Activated CD8-positive, alpha-beta T cell treated with anti-CD3 and anti-CD28 coated beads, Interleukin-2, amount 10 ng/mL, durations not matched to agents 7 days and 5 days (primary cell): ENCODE results near the gene NEUROG1. TPM values are rescaled to one million over a fixed set of nuclear protein-coding genes. Genes with fewer than 3 reads are reported as not detected.
A peak's percentile ranks its signal among the peaks of the same experiment; 100 is the strongest.

Experiments used
- ATAC-seq: fragments of 150-1000 bp; cut with Tn5 transposase; one replicate; pipeline ENCODE4 v1.10.0; 2021; ENCODE audit warnings: moderate library complexity
- CTCF ChIA-PET: fragments of 350-600 bp; sonication (Branson Sonifier 250); formaldehyde crosslinking; loops from one replicate; lab custom pipeline; 2021; ENCODE audit warnings: antibody characterized with exemption; lab: Charles Lee
- POLR2A ChIA-PET: fragments of 350-600 bp; sonication (Branson Sonifier 250); formaldehyde crosslinking; loops from one replicate; lab custom pipeline; 2021; ENCODE audit warnings: antibody characterized with exemption; lab: Charles Lee
- DNase-seq: peaks from one replicate; pipeline ENCODE4 v3.0.0-alpha.2; 2020
- H3K27ac Mint-ChIP-seq: one replicate; pipeline ENCODE4 v1.8.0; 2021; ENCODE audit warnings: mild to moderate bottlenecking, mixed read lengths
- H3K27me3 Mint-ChIP-seq: one replicate; pipeline ENCODE4 v1.8.0; 2021; ENCODE audit warnings: low read depth, mixed read lengths
- H3K36me3 Mint-ChIP-seq: one replicate; pipeline ENCODE4 v1.8.0; 2021; ENCODE audit warnings: low read depth, mixed read lengths
- H3K4me1 Mint-ChIP-seq: one replicate; pipeline ENCODE4 v1.8.0; 2021; ENCODE audit warnings: low read depth, mixed read lengths
- H3K4me3 Mint-ChIP-seq: one replicate; pipeline ENCODE4 v1.8.0; 2021; ENCODE audit warnings: mild to moderate bottlenecking, mixed read lengths
- H3K9me3 Mint-ChIP-seq: one replicate; pipeline ENCODE4 v1.8.0; 2022; ENCODE audit warnings: mixed read lengths; ENCODE audit not compliant: insufficient read depth
- total RNA-seq, 2 experiments: library from RNA; stranded (reverse); gene quantifications; one replicate each; pipeline ENCODE4 v1.2.3, GENCODE V29; 2021

Gene NEUROG1
- total RNA-seq, 2 experiments from 2014 or later: not detected

DNA sequence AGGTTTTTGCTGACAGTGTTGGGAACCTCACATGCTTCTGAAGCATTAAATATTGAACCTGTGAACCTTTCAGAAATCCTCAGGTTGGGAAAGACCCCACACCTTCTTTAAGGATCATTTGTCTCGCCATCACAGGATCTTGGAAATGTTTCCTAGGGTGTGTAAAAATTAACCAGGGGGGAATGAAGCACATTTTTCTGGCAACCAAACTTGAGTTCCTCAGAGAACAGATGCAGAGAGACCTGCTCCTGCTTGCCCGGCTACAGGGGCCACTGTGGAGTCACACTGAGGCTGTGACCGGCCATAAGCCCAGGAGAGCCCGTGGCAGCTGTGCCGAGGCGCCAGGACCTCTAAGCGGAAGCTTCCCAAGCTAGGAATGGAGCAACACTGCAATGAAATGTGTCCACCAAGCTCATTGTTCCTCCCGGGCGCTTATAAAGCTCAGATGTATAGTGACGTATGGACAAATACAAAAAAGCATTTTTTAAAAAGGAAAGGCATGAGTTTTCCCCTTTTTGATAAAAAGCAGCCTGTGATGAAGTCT, 35.4 kb upstream of the NEUROG1 start:
- POLR2A ChIA-PET: no interaction called here
- H3K4me1 Mint-ChIP-seq: peaks cover 3% of the 10 kb centered on the region
- ATAC-seq: no peak
- no peaks in the 10 kb centered on the region for H3K9me3 Mint-ChIP-seq
- no peaks in the 10 kb centered on the region for H3K36me3 Mint-ChIP-seq
- no peak overlapping the region for H3K27ac Mint-ChIP-seq
- H3K4me3 Mint-ChIP-seq: no peak overlapping the region
- CTCF ChIA-PET: interaction anchor here (0.6 to 3.4 kb wide), 2 partner anchors 10 to 108 kb away, joined by 3 to 20 read pairs; no protein-coding TSS in a partner anchor
- H3K27me3 Mint-ChIP-seq: peaks cover 13% of the 10 kb centered on the region
- DNase-seq: no peak

DNA sequence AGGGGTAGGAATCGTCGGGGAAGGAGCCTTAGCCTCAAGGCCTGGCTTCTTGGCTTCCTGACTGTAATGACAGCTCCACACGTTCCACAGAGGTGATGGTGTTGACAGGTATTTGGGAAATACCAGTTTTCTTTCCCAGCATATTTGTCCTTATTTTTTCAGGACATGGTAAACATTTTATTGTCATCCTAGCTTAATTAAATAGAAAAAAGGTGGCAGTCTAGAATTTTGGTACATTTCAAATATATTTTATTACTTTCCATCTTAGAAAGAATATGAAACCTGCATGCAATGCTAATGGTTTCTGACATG, 34.6 kb upstream of the NEUROG1 start:
- ATAC-seq (no peak), DNase-seq (no peak)
- Mint-ChIP-seq H3K4me1 (peaks cover 3% of the 10 kb centered on the region), H3K9me3 (no peaks in the 10 kb centered on the region), H3K27me3 (peaks cover 9% of the 10 kb centered on the region), H3K4me3 (no peak overlapping the region), H3K27ac (no peak overlapping the region), H3K36me3 (no peaks in the 10 kb centered on the region)
- ChIA-PET POLR2A (no interaction called here), CTCF (interaction anchor here (3.4 kb wide), 1 partner anchor 9 kb away, joined by 20 read pairs; no protein-coding TSS in a partner anchor)

DNA sequence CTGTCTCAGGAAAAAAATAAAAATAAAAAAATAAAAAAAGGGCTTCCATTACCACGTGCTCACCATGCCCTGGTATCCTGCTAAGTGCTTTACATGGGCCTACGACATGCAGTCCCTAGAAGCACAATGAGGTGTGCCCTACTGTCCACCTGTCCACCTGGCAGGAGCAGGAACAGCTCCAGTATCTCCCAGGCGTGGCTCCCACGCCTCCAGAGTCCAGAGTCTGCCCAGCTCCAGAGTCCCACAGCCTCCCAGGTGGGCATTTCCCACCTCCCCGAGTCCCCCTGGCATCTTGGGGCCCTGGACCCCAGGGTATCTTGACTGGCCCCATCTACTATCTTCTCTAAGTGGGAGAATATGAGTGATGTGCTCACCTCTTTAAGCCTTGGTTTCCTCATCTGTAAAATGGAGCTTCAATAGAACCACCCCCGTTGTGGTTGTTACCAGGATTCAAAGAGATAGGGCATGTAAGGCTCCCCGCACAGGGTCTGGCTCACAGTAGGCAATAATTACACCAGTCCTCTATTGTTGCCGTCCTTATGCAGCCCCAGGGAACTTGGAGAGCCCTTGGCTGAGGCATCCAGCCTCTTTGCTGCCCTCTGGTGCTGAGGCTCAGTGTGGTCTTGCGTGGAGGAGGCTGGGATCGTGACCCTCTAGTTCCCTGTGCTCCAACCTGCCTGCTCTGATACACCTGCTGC, 34.1 kb upstream of the NEUROG1 start:
- ATAC-seq: no peak
- POLR2A ChIA-PET: no interaction called here
- CTCF ChIA-PET: interaction anchor here (1.1 to 11.8 kb wide), 4 partner anchors 9 to 261 kb away, joined by 3 to 188 read pairs (median 12); no protein-coding TSS in a partner anchor
- no peaks in the 10 kb centered on the region for H3K36me3 Mint-ChIP-seq
- H3K4me3 Mint-ChIP-seq: no peak overlapping the region
- H3K9me3 Mint-ChIP-seq: no peaks in the 10 kb centered on the region
- peak; percentile 23 for DNase-seq
- no peak overlapping the region for H3K27ac Mint-ChIP-seq
- H3K27me3 Mint-ChIP-seq: peaks cover 12% of the 10 kb centered on the region
- H3K4me1 Mint-ChIP-seq: peaks cover 3% of the 10 kb centered on the region

DNA sequence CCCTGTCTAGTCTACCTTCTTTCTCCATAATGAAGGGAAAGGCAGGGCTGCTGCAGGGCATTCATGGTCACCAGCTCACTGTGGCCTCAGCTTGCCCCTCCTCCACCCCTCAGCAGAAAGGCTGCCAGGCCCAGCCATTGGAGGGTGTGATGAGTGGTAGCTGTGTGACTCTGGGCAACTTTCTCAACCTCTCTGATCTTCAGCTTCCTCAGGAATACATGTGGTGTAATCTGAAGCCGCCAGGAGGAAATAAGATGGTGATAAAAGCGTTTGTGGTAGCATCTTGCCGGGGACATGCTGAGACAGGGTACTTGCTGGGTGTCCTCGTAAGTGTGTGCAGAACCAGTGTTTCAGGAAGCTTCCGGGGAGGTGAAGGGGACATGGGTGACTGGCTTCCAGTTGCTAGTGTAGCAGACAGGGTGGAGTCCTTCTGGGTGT, 33.2 kb upstream of the NEUROG1 start:
- H3K9me3 Mint-ChIP-seq: no peaks in the 10 kb centered on the region
- DNase-seq: no peak
- peak overlapping the region; percentile 16 for H3K27ac Mint-ChIP-seq
- H3K27me3 Mint-ChIP-seq: peaks cover 12% of the 10 kb centered on the region
- ATAC-seq: no peak
- peaks cover 3% of the 10 kb centered on the region for H3K4me1 Mint-ChIP-seq
- no peaks in the 10 kb centered on the region for H3K36me3 Mint-ChIP-seq
- ChIA-PET CTCF (interaction anchor here (1.0 to 11.8 kb wide), 5 partner anchors 8 to 262 kb away, joined by 3 to 188 read pairs (median 5); no protein-coding TSS in a partner anchor), POLR2A (no interaction called here)
- H3K4me3 Mint-ChIP-seq: no peak overlapping the region

DNA sequence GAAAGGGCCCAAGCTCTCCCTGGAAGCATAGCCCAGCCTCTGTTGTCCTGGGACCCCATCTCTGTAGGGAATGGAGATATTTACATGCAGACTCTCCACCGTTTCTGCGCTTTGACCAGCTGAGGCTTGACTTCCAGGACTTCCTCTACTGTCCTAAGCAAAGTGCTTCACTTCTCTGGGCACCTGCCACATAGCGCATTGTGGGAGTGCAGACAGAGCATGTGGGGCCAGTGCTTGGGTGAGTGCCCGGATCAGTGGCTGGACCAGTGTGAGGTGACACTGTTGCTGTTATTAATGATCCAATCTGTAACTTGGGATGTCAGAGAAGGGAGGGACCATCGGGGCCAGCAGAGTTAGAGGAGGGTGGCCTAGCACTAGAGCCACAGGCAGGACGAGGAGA, 32.5 kb upstream of the NEUROG1 start:
- Mint-ChIP-seq H3K9me3 (no peaks in the 10 kb centered on the region), H3K4me1 (peaks cover 3% of the 10 kb centered on the region), H3K27me3 (peaks cover 12% of the 10 kb centered on the region), H3K36me3 (no peaks in the 10 kb centered on the region), H3K27ac (no peak overlapping the region), H3K4me3 (no peak overlapping the region)
- ChIA-PET POLR2A (no interaction called here), CTCF (interaction anchor here (1.0 to 20.1 kb wide), 4 partner anchors 7 to 107 kb away, joined by 5 to 553 read pairs (median 104); no protein-coding TSS in a partner anchor)
- ATAC-seq (no peak), DNase-seq (no peak)

DNA sequence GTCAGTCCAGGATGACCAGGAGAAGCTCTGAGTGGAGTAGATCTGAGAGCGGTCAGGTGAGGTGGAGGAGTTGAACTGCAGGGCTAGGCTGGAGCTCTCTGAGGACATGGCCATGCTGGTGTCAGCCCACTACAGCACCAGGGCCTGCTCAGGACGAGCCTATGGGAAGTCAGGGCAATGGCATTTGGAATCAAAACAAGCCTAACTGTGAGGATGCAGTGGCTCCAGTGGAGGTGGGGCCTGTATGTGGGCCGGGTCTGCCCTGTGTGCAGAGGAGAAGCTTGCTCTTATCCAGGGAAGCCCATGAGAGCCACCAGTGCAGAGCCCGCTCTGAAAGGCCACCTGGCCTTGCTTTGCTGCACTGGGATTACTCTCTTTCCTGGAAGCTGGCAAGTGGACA, 31.9 kb upstream of the NEUROG1 start:
- peaks cover 12% of the 10 kb centered on the region for H3K27me3 Mint-ChIP-seq
- H3K36me3 Mint-ChIP-seq: no peaks in the 10 kb centered on the region
- H3K27ac Mint-ChIP-seq: no peak overlapping the region
- ChIA-PET POLR2A (no interaction called here), CTCF (interaction anchor here (2.7 to 20.1 kb wide), 3 partner anchors 12 to 106 kb away, joined by 17 to 553 read pairs (median 188); partner anchors contain the start of gene CXCL14)
- no peak for DNase-seq
- no peak overlapping the region for H3K4me3 Mint-ChIP-seq
- no peak for ATAC-seq
- no peaks in the 10 kb centered on the region for H3K9me3 Mint-ChIP-seq
- H3K4me1 Mint-ChIP-seq: peaks cover 3% of the 10 kb centered on the region

DNA sequence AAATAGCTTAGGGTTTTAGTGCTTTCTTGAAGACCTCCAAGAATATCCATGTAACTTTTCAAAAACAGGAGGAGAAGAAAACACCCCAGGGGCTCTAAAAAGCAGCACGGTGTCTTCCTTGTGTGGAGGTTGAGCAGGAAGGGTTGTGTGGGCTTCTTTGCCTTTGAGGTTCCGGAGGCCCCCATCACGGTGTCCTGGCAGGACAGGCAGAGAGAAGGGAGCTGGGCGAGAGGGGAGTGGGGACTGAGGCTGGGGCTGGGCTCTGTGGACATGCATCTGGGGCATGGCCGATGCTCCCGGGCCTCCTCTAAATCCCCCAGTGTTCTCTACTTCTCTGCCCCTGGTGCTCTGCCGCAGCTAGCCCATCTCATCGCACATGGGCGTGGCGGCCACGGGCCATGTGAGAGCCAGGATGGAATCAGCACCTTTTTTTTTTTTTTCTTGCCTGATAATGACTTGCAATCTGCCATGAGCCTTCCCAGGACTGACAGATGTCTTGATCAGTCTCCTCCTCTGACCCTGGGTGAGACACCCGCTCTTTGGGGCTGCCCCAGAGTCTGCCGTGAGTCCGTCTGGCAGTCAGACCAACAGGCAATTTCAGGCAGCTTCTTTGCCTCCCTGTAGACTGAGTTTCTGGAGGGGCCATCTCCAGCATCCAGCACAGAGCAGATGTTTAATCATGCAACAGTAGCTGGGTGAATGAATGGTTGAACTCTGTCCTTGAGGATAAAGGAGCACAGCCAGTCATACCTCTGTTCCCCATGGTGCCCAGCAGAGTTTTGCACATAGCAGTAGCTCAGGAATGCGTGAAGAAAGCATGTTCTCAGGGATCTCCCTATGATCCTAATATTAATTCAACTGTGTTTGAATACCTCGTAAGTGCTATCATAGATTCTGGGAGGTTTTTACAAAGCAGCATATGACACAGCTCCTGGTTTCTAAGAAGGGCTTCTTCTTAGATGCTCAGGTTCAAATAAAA, 30.9 kb upstream of the NEUROG1 start:
- Mint-ChIP-seq H3K4me3 (no peak overlapping the region), H3K36me3 (no peaks in the 10 kb centered on the region), H3K9me3 (no peaks in the 10 kb centered on the region), H3K27me3 (peaks cover 9% of the 10 kb centered on the region), H3K4me1 (peaks cover 3% of the 10 kb centered on the region), H3K27ac (no peak overlapping the region)
- DNase-seq (no peak), ATAC-seq (no peak)
- CTCF ChIA-PET: interaction anchor here (0.6 to 20.1 kb wide), 32 partner anchors 8 to 1990 kb away, joined by 3 to 553 read pairs (median 4); partner anchors contain the start of genes CXCL14 and DCANP1
- POLR2A ChIA-PET: no interaction called here

DNA sequence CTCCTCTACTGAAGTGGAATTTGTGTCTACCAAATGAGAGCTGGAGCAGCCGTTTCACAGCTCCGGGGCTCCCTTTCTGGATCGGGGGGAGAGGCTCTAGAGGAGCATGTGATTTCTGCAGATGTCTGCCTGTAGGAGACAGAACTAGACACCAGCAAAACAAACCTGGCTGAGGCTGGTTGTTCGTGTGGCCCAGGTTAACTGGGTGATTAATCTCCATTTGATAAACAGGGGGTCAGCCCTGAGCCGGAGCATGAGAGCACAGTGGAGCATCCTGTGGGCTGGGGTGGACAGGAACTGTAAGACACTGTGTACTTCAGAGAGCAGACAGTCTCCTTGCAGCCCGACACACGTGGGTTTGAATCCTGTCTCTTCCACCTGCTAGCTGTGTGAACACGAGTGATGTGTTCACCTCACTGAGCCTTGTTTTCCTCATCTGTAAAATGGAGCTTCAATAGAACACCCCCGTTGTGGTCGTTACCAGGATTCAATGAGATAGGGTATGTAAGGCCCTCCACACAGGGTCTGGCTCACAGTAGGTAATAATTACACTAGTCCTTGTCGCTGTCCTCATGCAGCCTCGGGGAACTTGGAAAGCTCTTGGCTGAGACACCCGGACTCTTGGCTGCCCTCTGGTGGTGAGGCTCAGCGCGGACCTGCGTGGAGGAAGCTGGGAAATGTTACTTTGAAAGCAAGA, 30.1 kb upstream of the NEUROG1 start:
- ATAC-seq: peak; percentile 85
- Mint-ChIP-seq H3K9me3 (no peaks in the 10 kb centered on the region), H3K36me3 (no peaks in the 10 kb centered on the region), H3K4me3 (no peak overlapping the region), H3K27me3 (peaks cover 9% of the 10 kb centered on the region), H3K27ac (no peak overlapping the region), H3K4me1 (peaks cover 3% of the 10 kb centered on the region)
- DNase-seq: peak; percentile 76
- POLR2A ChIA-PET: no interaction called here
- CTCF ChIA-PET: interaction anchor here (0.6 to 20.1 kb wide), 35 partner anchors 8 to 1991 kb away, joined by 3 to 553 read pairs (median 4); partner anchors contain the start of genes CXCL14 and DCANP1

DNA sequence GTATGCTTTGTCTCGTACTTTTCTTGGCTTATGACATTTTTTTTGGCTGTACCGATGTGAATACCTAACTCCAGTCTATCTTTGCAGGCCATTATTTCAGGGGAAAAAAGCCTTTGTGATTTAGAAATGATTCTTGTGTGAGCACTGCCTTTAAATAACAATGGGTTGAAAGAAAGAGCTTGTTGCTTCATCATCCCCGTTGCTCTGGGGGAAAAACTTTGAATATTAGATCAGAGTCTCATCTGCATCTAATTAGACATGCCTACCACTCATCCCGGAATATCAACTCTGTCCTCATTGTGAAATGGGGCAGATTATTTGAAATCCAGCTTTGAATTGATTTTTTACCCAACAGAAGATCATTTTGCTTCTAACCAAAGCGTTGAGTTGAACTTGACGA, 29.5 kb upstream of the NEUROG1 start:
- Mint-ChIP-seq H3K27ac (no peak overlapping the region), H3K4me1 (peaks cover 6% of the 10 kb centered on the region), H3K36me3 (no peaks in the 10 kb centered on the region), H3K9me3 (no peaks in the 10 kb centered on the region), H3K27me3 (peaks cover 12% of the 10 kb centered on the region), H3K4me3 (no peak overlapping the region)
- no peak for DNase-seq
- POLR2A ChIA-PET: no interaction called here
- CTCF ChIA-PET: interaction anchor here (1.0 to 20.1 kb wide), 14 partner anchors 11 to 885 kb away, joined by 3 to 553 read pairs (median 6); partner anchors contain the start of gene CXCL14
- no peak for ATAC-seq

DNA sequence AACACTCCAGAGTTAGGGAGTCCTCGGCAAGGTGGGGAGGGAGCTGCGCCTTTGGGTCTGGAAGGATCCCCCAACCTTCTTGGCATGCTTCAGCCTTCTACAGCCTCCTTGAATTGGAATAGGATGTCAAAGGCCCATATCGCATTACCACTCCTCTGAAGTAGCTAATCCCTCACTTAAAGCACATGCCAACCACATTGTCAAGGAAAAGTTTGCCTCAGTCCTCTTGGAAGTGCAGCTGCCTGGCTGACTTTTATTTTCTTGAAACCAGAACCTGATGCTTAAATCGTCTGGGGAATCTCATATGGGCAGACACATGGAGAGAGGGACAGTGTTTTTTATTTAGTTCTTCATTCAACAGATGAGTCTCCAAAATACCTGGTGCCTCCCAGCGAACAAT, 28.6 kb upstream of the NEUROG1 start:
- no peaks in the 10 kb centered on the region for H3K9me3 Mint-ChIP-seq
- H3K27me3 Mint-ChIP-seq: peaks cover 18% of the 10 kb centered on the region
- H3K27ac Mint-ChIP-seq: no peak overlapping the region
- ATAC-seq: no peak
- ChIA-PET POLR2A (no interaction called here), CTCF (interaction anchor here (1.0 to 20.1 kb wide), 5 partner anchors 13 to 267 kb away, joined by 3 to 553 read pairs (median 19); no protein-coding TSS in a partner anchor)
- DNase-seq: no peak
- H3K36me3 Mint-ChIP-seq: no peaks in the 10 kb centered on the region
- peaks cover 6% of the 10 kb centered on the region for H3K4me1 Mint-ChIP-seq
- H3K4me3 Mint-ChIP-seq: no peak overlapping the region
